Trophoblast cell (in vitro differentiated cells and primary cell): Measurements from ENCODE around the gene KRT40.

Source experiments
- DNase-seq, 2 donors: peaks; one replicate each; pipeline ENCODE4 v3.0.0-alpha.2; 2016
- H2AFZ ChIP-seq: 2 replicates; pipeline ENCODE4 v1.6.1; 2013; ENCODE audit warnings: low read length, moderate library complexity, mild to moderate bottlenecking; ENCODE audit not compliant: insufficient read depth, poor library complexity
- H2AK5ac ChIP-seq: 2 replicates; pipeline ENCODE4 v1.6.1; 2013; ENCODE audit warnings: mild to moderate bottlenecking, low read length
- H2BK120ac ChIP-seq: 2 replicates; pipeline ENCODE4 v1.6.1; 2013; ENCODE audit warnings: low read length, mild to moderate bottlenecking, moderate library complexity; ENCODE audit not compliant: insufficient read depth, poor library complexity
- H2BK12ac ChIP-seq: 2 replicates; pipeline ENCODE4 v1.6.1; 2013; ENCODE audit warnings: mild to moderate bottlenecking, low read length, moderate library complexity
- H2BK5ac ChIP-seq: 2 replicates; pipeline ENCODE4 v1.6.1; 2013; ENCODE audit warnings: low read length, low read depth, moderate library complexity, mild to moderate bottlenecking; ENCODE audit not compliant: poor library complexity
- H3K14ac ChIP-seq: 2 replicates; pipeline ENCODE4 v1.6.1; 2013; ENCODE audit warnings: mild to moderate bottlenecking, low read length
- H3K18ac ChIP-seq: 2 replicates; pipeline ENCODE4 v1.6.1; 2013; ENCODE audit warnings: mild to moderate bottlenecking, low read length
- H3K23ac ChIP-seq: 2 replicates; pipeline ENCODE4 v1.6.1; 2013; ENCODE audit warnings: low read length
- H3K27ac ChIP-seq: 2 replicates; pipeline ENCODE4 v1.5.1; 2013; ENCODE audit warnings: low read depth, mild to moderate bottlenecking, inconsistent platforms, low read length, moderate library complexity
- H3K27me3 ChIP-seq: 2 replicates; pipeline ENCODE4 v1.6.1; 2013; ENCODE audit warnings: inconsistent platforms, mild to moderate bottlenecking, low read length, moderate library complexity; ENCODE audit not compliant: insufficient read depth
- H3K36me3 ChIP-seq, 2 experiments: 1 replicate in 1 of 2; 2 replicates in 1 of 2; pipeline ENCODE4 v1.6.1; 2013; ENCODE audit warnings: low read length in 2 of 2, mild to moderate bottlenecking in 2 of 2, moderate library complexity in 1 of 2; ENCODE audit not compliant: insufficient read depth in 2 of 2, control insufficient read depth in 1 of 2
- H3K4ac ChIP-seq: 2 replicates; pipeline ENCODE4 v1.6.1; 2013; ENCODE audit warnings: low read depth, mild to moderate bottlenecking, low read length, moderate library complexity
- H3K4me1 ChIP-seq, 2 experiments: 1 replicate in 1 of 2; 2 replicates in 1 of 2; pipeline ENCODE4 v1.6.1; 2013; ENCODE audit warnings: low read length in 2 of 2, mild to moderate bottlenecking in 2 of 2, moderate library complexity in 1 of 2; ENCODE audit not compliant: insufficient read depth in 2 of 2, control insufficient read depth in 1 of 2
- H3K4me2 ChIP-seq: 2 replicates; pipeline ENCODE4 v1.6.1; 2013; ENCODE audit warnings: inconsistent platforms, mild to moderate bottlenecking, low read length, moderate library complexity
- H3K4me3 ChIP-seq: 2 replicates; pipeline ENCODE4 v1.5.1; 2013; ENCODE audit warnings: mild to moderate bottlenecking, low read depth, low read length, inconsistent platforms
- H3K79me1 ChIP-seq: one replicate; pipeline ENCODE4 v1.6.1; 2013; ENCODE audit warnings: low read length
- H3K79me2 ChIP-seq: 2 replicates; pipeline ENCODE4 v1.6.1; 2013; ENCODE audit warnings: low read length, mild to moderate bottlenecking; ENCODE audit not compliant: control insufficient read depth, insufficient read depth, poor library complexity
- H3K9ac ChIP-seq: 2 replicates; pipeline ENCODE4 v1.6.1; 2013; ENCODE audit warnings: mild to moderate bottlenecking, low read length
- H3K9me3 ChIP-seq: 2 replicates; pipeline ENCODE4 v1.6.1; 2013; ENCODE audit warnings: low read depth, mild to moderate bottlenecking, control low read depth, inconsistent platforms, low read length; ENCODE audit not compliant: insufficient read depth
- H4K12ac ChIP-seq: 2 replicates; pipeline ENCODE4 v1.6.1; 2013; ENCODE audit warnings: low read depth, mild to moderate bottlenecking, low read length, moderate library complexity
- H4K8ac ChIP-seq: 2 replicates; pipeline ENCODE4 v1.6.1; 2013; ENCODE audit warnings: low read depth, mild to moderate bottlenecking, low read length, moderate library complexity
- H4K91ac ChIP-seq: one replicate; pipeline ENCODE4 v1.6.1; 2013; ENCODE audit warnings: low read depth, mild to moderate bottlenecking, low read length, moderate library complexity
- WGBS: extraction: QIAGEN DNeasy Blood & Tissue Kit; methylation state at CpG from one replicate; pipeline ENCODE4 v1.1.7; 2013; ENCODE audit warnings: missing lambda C conversion rate; ENCODE audit not compliant: insufficient read length, insufficient coverage; ENCODE audit errors: extremely low coverage; 5-methylcytosine and 5-hydroxymethylcytosine counted together

Gene KRT40

GRCh38 chr17:41020336-41020735 is 36.2 kb upstream of the KRT40 start:
- Histone ChIP-seq H3K27ac (no peak overlapping the region), H3K4me2 (no peak overlapping the region), H3K27me3 (no peaks in the 10 kb centered on the region), H3K14ac (no peak overlapping the region), H3K9ac (no peak overlapping the region), H2AFZ (no peak overlapping the region), H2BK12ac (no peak overlapping the region), H4K12ac (no peak overlapping the region), H3K79me1 (no peaks in the 10 kb centered on the region), H3K4me3 (no peak overlapping the region), H3K36me3 (no peaks in the 10 kb centered on the region), H4K8ac (no peak overlapping the region), H2BK120ac (no peak overlapping the region), H3K4ac (no peak overlapping the region), H2BK5ac (no peak overlapping the region), H3K4me1 (no peaks in the 10 kb centered on the region), H3K18ac (no peak overlapping the region), H4K91ac (no peak overlapping the region), H3K23ac (no peak overlapping the region), H2AK5ac (no peak overlapping the region), H3K79me2 (no peaks in the 10 kb centered on the region), H3K9me3 (no peaks in the 10 kb centered on the region)
- no peak for DNase-seq

GRCh38 chr17:41019415-41019814 is 35.3 kb upstream of the KRT40 start:
- no peaks in the 10 kb centered on the region for H3K79me1 ChIP-seq
- H3K4me3 ChIP-seq, result no peak overlapping the region
- H4K12ac ChIP-seq, result no peak overlapping the region
- H3K4me2 ChIP-seq, result no peak overlapping the region
- H2BK120ac ChIP-seq, result no peak overlapping the region
- H3K9ac ChIP-seq, result no peak overlapping the region
- WGBS, result no CpG with 5 or more reads among the region's 3 CpGs
- H3K18ac ChIP-seq, result no peak overlapping the region
- no peak overlapping the region for H2AFZ ChIP-seq
- H4K8ac ChIP-seq, result no peak overlapping the region
- H2AK5ac ChIP-seq, result no peak overlapping the region
- H3K27me3 ChIP-seq, result no peaks in the 10 kb centered on the region
- DNase-seq, result no peak
- no peaks in the 10 kb centered on the region for H3K4me1 ChIP-seq
- no peak overlapping the region for H2BK5ac ChIP-seq
- H3K36me3 ChIP-seq, result no peaks in the 10 kb centered on the region
- no peak overlapping the region for H2BK12ac ChIP-seq
- no peaks in the 10 kb centered on the region for H3K79me2 ChIP-seq
- H3K9me3 ChIP-seq, result no peaks in the 10 kb centered on the region
- no peak overlapping the region for H3K23ac ChIP-seq
- H3K14ac ChIP-seq, result no peak overlapping the region
- H3K4ac ChIP-seq, result no peak overlapping the region
- no peak overlapping the region for H3K27ac ChIP-seq
- H4K91ac ChIP-seq, result no peak overlapping the region

GRCh38 chr17:41018541-41018940 is 34.4 kb upstream of the KRT40 start:
- Histone ChIP-seq H3K79me2 (no peaks in the 10 kb centered on the region), H2BK5ac (no peak overlapping the region), H4K8ac (no peak overlapping the region), H4K12ac (no peak overlapping the region), H2AK5ac (no peak overlapping the region), H3K4me3 (no peak overlapping the region), H3K9me3 (no peaks in the 10 kb centered on the region), H2BK12ac (no peak overlapping the region), H3K23ac (no peak overlapping the region), H3K9ac (no peak overlapping the region), H3K14ac (no peak overlapping the region), H3K4ac (no peak overlapping the region), H4K91ac (no peak overlapping the region), H2AFZ (no peak overlapping the region), H2BK120ac (no peak overlapping the region), H3K4me1 (no peaks in the 10 kb centered on the region), H3K36me3 (no peaks in the 10 kb centered on the region), H3K18ac (no peak overlapping the region), H3K27me3 (no peaks in the 10 kb centered on the region), H3K4me2 (no peak overlapping the region), H3K79me1 (no peaks in the 10 kb centered on the region), H3K27ac (no peak overlapping the region)
- no CpG with 5 or more reads among the region's 3 CpGs for WGBS
- DNase-seq, result no peak

- WGBS, result no CpG with 5 or more reads among the region's 13 CpGs
- no peak overlapping the region for H3K23ac ChIP-seq
- no peak overlapping the region for H3K14ac ChIP-seq
Measured at GRCh38 chr17:41016578-41017215, 32.6 kb upstream of the KRT40 start.

More at GRCh38 chr17:41016578-41017215, 32.6 kb upstream of the KRT40 start:
- Histone ChIP-seq H4K8ac (no peak overlapping the region), H3K4me3 (no peak overlapping the region), H3K36me3 (no peaks in the 10 kb centered on the region), H2BK5ac (no peak overlapping the region), H4K12ac (no peak overlapping the region), H3K18ac (no peak overlapping the region), H3K9me3 (no peaks in the 10 kb centered on the region), H3K79me2 (no peaks in the 10 kb centered on the region), H4K91ac (no peak overlapping the region), H3K27ac (no peak overlapping the region), H2BK120ac (no peak overlapping the region), H2BK12ac (no peak overlapping the region), H3K4me2 (no peak overlapping the region), H2AFZ (no peak overlapping the region), H3K79me1 (no peaks in the 10 kb centered on the region), H3K9ac (no peak overlapping the region), H3K27me3 (no peaks in the 10 kb centered on the region), H3K4ac (no peak overlapping the region), H3K4me1 (no peaks in the 10 kb centered on the region), H2AK5ac (no peak overlapping the region)
- DNase-seq, result no peak
